ENCODE data around the gene PRLH.

PRLH gene

GRCh38 chr2:237524631-237525030 lies 41.7 kb upstream of the PRLH start:
- Mint-ChIP-seq H3K27me3 (ENCODE audit: low read depth) (peaks cover 4% of the 10 kb centered on the region), H3K36me3 (ENCODE audit: low read depth) (no peaks in the 10 kb centered on the region), H3K9me3 (no peaks in the 10 kb centered on the region), H3K4me3 (no peak overlapping the region), H3K27ac (no peak overlapping the region), H3K4me1 (peaks cover 5% of the 10 kb centered on the region)
- TF ChIP-seq CTCF (IDR thresholded peaks at IDR 0.05; ENCODE audit: unreplicated experiment in 3 of 3): no peak

- Mint-ChIP-seq H3K9me3 (no peaks in the 10 kb centered on the region), H3K4me3 (no peak overlapping the region), H3K4me1 (peaks cover 5% of the 10 kb centered on the region), H3K36me3 (ENCODE audit: low read depth) (no peaks in the 10 kb centered on the region), H3K27ac (no peak overlapping the region), H3K27me3 (ENCODE audit: low read depth) (peaks cover 4% of the 10 kb centered on the region)
- TF ChIP-seq CTCF (IDR thresholded peaks at IDR 0.05; ENCODE audit: unreplicated experiment in 3 of 3): no peak
These were observed 40.7 kb upstream of the PRLH start for GRCh38 chr2:237525559-237526157.

GRCh38 chr2:237527233-237527632 lies 39.1 kb upstream of the PRLH start:
- no peaks in the 10 kb centered on the region for H3K9me3 Mint-ChIP-seq
- no peak for TF ChIP-seq CTCF (IDR thresholded peaks at IDR 0.05; ENCODE audit: unreplicated experiment in 3 of 3)

GRCh38 chr2:237527766-237528165 lies 38.6 kb upstream of the PRLH start:
- TF ChIP-seq CTCF (IDR thresholded peaks at IDR 0.05; ENCODE audit: unreplicated experiment in 3 of 3): no peak
- H3K4me3 Mint-ChIP-seq: no peak overlapping the region

More at GRCh38 chr2:237527233-237527632, 39.1 kb upstream of the PRLH start:
- Mint-ChIP-seq H3K27ac (no peak overlapping the region), H3K36me3 (ENCODE audit: low read depth) (no peaks in the 10 kb centered on the region), H3K4me1 (peaks cover 9% of the 10 kb centered on the region), H3K27me3 (ENCODE audit: low read depth) (peaks cover 8% of the 10 kb centered on the region), H3K4me3 (no peak overlapping the region)

GRCh38 chr2:237529452-237530402 lies 36.6 kb upstream of the PRLH start:
- peaks cover 17% of the 10 kb centered on the region for H3K27me3 Mint-ChIP-seq (ENCODE audit: low read depth)
- peaks cover 15% of the 10 kb centered on the region for H3K4me1 Mint-ChIP-seq
- H3K27ac Mint-ChIP-seq: no peak overlapping the region
- H3K4me3 Mint-ChIP-seq: no peak overlapping the region
- H3K9me3 Mint-ChIP-seq: no peaks in the 10 kb centered on the region
- no peak for TF ChIP-seq CTCF (IDR thresholded peaks at IDR 0.05; ENCODE audit: unreplicated experiment in 3 of 3)
- H3K36me3 Mint-ChIP-seq (ENCODE audit: low read depth): no peaks in the 10 kb centered on the region

More at GRCh38 chr2:237527766-237528165, 38.6 kb upstream of the PRLH start:
- peaks cover 15% of the 10 kb centered on the region for H3K4me1 Mint-ChIP-seq
- no peaks in the 10 kb centered on the region for H3K36me3 Mint-ChIP-seq (ENCODE audit: low read depth)
- H3K9me3 Mint-ChIP-seq: no peaks in the 10 kb centered on the region
- no peak overlapping the region for H3K27ac Mint-ChIP-seq
- H3K27me3 Mint-ChIP-seq (ENCODE audit: low read depth): peaks cover 11% of the 10 kb centered on the region

All from nephron (organoid).